Measurements from ENCODE around the gene PPP1R8. TPM values are rescaled to one million over a fixed set of nuclear protein-coding genes. Genes with fewer than 3 reads are reported as not detected.

PPP1R8 gene
- total and polyA plus RNA-seq, 10 of the 15 experiments (the other 5 are each of a cell fraction or from before 2014, with no cell fraction given) = 10.2 to 77.0 (median 53.0) TPM

DNA sequence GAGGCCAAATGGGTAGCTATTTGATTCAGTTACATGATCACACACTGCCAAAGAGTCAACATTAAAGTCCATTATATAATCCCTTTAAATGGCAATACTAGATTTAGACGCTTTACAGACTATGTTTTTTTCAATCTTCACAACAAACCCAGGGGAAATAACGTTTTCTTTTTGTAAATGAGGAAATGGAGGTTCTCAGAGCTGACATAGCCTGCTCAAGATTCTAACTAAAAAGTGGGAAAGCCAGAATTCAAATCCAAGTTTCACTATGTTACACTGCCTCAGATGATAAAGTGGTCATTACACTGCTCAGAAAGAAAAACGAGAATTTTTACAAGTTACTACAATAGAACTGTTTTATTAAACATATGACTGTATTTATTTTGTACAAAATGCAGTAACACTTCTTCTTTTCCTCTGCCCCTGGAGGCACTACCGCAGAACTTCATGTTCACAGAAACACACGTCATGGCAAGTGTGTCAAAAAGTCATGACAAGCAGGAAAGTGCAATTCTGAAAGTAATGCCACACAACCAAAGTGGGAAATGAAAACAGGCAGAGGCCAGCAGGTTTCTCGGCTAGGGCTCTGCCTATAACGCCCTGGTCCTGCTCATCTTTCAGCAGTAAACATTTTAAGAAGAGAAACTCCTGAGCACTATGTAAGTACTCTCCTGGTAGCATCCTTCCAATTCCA lies 60.8 kb downstream of the PPP1R8 start:
- Histone ChIP-seq H3K27ac (ENCODE audit: control insufficient read depth, insufficient read depth) (peak overlapping the region; percentile 95), H3K79me2 (ENCODE audit: control insufficient read depth, insufficient read depth, low read length) (peaks cover 17% of the 10 kb centered on the region), H3K4me2 (ENCODE audit: control insufficient read depth, insufficient read depth) (peak overlapping the region; percentile 67), H3K4me3 (peak overlapping the region; percentile 22), H3K9me3 (replicated peaks; ENCODE audit: control insufficient read depth, insufficient read depth, low read length) (no peaks in the 10 kb centered on the region), H3K27me3 (replicated peaks in 1 of 2; ENCODE audit: control insufficient read depth in 2 of 2, insufficient read depth in 2 of 2, low read length in 1 of 2) (no peaks in the 10 kb centered on the region), H3K4me1 (ENCODE audit: control insufficient read depth, insufficient read depth, low read length) (peaks cover 55% of the 10 kb centered on the region), H3K9ac (ENCODE audit: control insufficient read depth, insufficient read depth, low read length) (peak overlapping the region; percentile 42), H4K20me1 (ENCODE audit: control insufficient read depth, insufficient read depth) (no peaks in the 10 kb centered on the region), H2AFZ (ENCODE audit: control insufficient read depth, low read depth, low read length) (no peak overlapping the region), H3K36me3 (ENCODE audit: control insufficient read depth in 2 of 2, insufficient read depth in 2 of 2, low read length in 1 of 2) (peaks cover 10 to 20% of the 10 kb centered on the region in 2 experiments)
- POLR2A ChIA-PET = interaction anchor here (0.8 to 5.4 kb wide), 9 partner anchors 12 to 202 kb away, joined by 3 to 63 read pairs (median 5); partner anchors contain the start of gene THEMIS2
- peak; percentile 84 for FAIRE-seq
- intact Hi-C loops (cut with micrococcal nuclease; ENCODE audit: unreplicated experiment) (loop anchor here (2.0 kb wide), 1 partner anchor 17 kb away; no protein-coding TSS in a partner anchor), in situ Hi-C loops (cut with MboI) (no loop called here)
- RAD21 ChIA-PET (ENCODE audit: unreplicated experiment) = interaction anchor here (0.8 to 3.4 kb wide), 14 partner anchors 14 to 197 kb away, joined by 3 to 46 read pairs (median 3); partner anchors contain the start of genes EYA3 and THEMIS2
- SMC1A ChIA-PET (ENCODE audit: uncharacterized antibody, unreplicated experiment) = interaction anchor here (0.7 to 3.5 kb wide), 22 partner anchors 8 to 278 kb away, joined by 3 to 43 read pairs (median 4); partner anchors contain the start of genes IFI6 and THEMIS2
- BruUV-seq (replicated peaks) = no TSS peak
- WGBS (ENCODE audit: insufficient coverage, insufficient replicate concordance, low lambda C conversion rate, missing lambda C conversion rate) = under 1% methylated on average over 7 of the region's 7 CpGs
- CTCF ChIA-PET = interaction anchor here (0.8 to 2.9 kb wide), 13 partner anchors 8 to 50 kb away, joined by 3 to 16 read pairs (median 3); no protein-coding TSS in a partner anchor
- ATAC-seq = peak; percentile 71
- DNase-seq (ENCODE audit: low read depth, low spot score) = peak; percentile 86
- TF ChIP-seq ZBTB11 (CRISPR knock-in tag; IDR thresholded peaks at IDR 0.05) (no peak), ZNF274 (IDR thresholded peaks at IDR 0.05; ENCODE audit: insufficient read depth, insufficient read length) (no peak), RAD21 (IDR thresholded peaks at IDR 0.05; ENCODE audit: insufficient read depth, low read depth, low read length) (peak; percentile 25; the same call in 1 of the 2 replicates), NFYB (IDR thresholded peaks at IDR 0.05; ENCODE audit: insufficient read depth, low read depth, low read length) (no peak), MTA3 (IDR thresholded peaks at IDR 0.05; ENCODE audit: borderline replicate concordance, low read length) (no peak), CHD4 (IDR thresholded peaks at IDR 0.05) (no peak), BMI1 (IDR thresholded peaks at IDR 0.05; ENCODE audit: borderline replicate concordance) (no peak), DPF2 (IDR thresholded peaks at IDR 0.05) (peak; percentile 88; the same call in 1 of the 2 replicates), SP1 (IDR thresholded peaks at IDR 0.05; ENCODE audit: low read depth, low read length) (no peak), NFYA (IDR thresholded peaks at IDR 0.05; ENCODE audit: borderline replicate concordance, low read depth, low read length) (no peak), GATAD2B (conservative IDR thresholded peaks at IDR 0.05; ENCODE audit: low read depth) (peak; percentile 53; the same call in 1 of the 2 replicates), POLR2AphosphoS2 (IDR thresholded peaks at IDR 0.05; ENCODE audit: low read depth, low read length) (no peak)
- TF ChIP-seq, protein P1, sequence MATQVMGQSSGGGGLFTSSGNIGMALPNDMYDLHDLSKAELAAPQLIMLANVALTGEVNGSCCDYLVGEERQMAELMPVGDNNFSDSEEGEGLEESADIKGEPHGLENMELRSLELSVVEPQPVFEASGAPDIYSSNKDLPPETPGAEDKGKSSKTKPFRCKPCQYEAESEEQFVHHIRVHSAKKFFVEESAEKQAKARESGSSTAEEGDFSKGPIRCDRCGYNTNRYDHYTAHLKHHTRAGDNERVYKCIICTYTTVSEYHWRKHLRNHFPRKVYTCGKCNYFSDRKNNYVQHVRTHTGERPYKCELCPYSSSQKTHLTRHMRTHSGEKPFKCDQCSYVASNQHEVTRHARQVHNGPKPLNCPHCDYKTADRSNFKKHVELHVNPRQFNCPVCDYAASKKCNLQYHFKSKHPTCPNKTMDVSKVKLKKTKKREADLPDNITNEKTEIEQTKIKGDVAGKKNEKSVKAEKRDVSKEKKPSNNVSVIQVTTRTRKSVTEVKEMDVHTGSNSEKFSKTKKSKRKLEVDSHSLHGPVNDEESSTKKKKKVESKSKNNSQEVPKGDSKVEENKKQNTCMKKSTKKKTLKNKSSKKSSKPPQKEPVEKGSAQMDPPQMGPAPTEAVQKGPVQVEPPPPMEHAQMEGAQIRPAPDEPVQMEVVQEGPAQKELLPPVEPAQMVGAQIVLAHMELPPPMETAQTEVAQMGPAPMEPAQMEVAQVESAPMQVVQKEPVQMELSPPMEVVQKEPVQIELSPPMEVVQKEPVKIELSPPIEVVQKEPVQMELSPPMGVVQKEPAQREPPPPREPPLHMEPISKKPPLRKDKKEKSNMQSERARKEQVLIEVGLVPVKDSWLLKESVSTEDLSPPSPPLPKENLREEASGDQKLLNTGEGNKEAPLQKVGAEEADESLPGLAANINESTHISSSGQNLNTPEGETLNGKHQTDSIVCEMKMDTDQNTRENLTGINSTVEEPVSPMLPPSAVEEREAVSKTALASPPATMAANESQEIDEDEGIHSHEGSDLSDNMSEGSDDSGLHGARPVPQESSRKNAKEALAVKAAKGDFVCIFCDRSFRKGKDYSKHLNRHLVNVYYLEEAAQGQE (IDR thresholded peaks at IDR 0.05; ENCODE audit: low read depth, low read length) = no peak
- TF ChIP-seq, protein P2, sequence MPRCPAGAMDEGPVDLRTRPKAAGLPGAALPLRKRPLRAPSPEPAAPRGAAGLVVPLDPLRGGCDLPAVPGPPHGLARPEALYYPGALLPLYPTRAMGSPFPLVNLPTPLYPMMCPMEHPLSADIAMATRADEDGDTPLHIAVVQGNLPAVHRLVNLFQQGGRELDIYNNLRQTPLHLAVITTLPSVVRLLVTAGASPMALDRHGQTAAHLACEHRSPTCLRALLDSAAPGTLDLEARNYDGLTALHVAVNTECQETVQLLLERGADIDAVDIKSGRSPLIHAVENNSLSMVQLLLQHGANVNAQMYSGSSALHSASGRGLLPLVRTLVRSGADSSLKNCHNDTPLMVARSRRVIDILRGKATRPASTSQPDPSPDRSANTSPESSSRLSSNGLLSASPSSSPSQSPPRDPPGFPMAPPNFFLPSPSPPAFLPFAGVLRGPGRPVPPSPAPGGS (IDR thresholded peaks at IDR 0.05; ENCODE audit: borderline replicate concordance, insufficient read depth, low read depth, low read length, poor library complexity, severe bottlenecking) = no peak
